Activated B cell treated with CpG ODN at 0.5 μM for 24 hours (primary cell): ENCODE measurements around the gene OR1S1. TPM values are rescaled to one million over a fixed set of nuclear protein-coding genes. Genes with fewer than 3 reads are reported as not detected.

ENCODE experiments used
- ATAC-seq: fragments of 200-7000 bp; cut with Tn5 transposase; one replicate; pipeline ENCODE4 v1.10.0; 2021; ENCODE audit warnings: low read depth, mild to moderate bottlenecking, moderate library complexity
- CTCF ChIA-PET: fragments of 350-600 bp; sonication (Branson Sonifier 250); formaldehyde crosslinking; loops from one replicate; lab custom pipeline; 2021; ENCODE audit warnings: antibody characterized with exemption; lab: Charles Lee
- POLR2A ChIA-PET: fragments of 350-600 bp; sonication (Branson Sonifier 250); formaldehyde crosslinking; loops from one replicate; lab custom pipeline; 2021; ENCODE audit warnings: antibody characterized with exemption; lab: Charles Lee
- DNase-seq: peaks from one replicate; pipeline ENCODE4 v3.0.0; 2022
- H3K27ac Mint-ChIP-seq: one replicate; pipeline ENCODE4 v1.8.0; 2020; ENCODE audit warnings: mixed read lengths
- H3K27me3 Mint-ChIP-seq: one replicate; pipeline ENCODE4 v1.8.0; 2021; ENCODE audit warnings: mixed read lengths
- H3K36me3 Mint-ChIP-seq: one replicate; pipeline ENCODE4 v1.8.0; 2021; ENCODE audit warnings: low read depth, mixed read lengths
- H3K4me1 Mint-ChIP-seq: one replicate; pipeline ENCODE4 v1.8.0; 2021; ENCODE audit warnings: mixed read lengths
- H3K4me3 Mint-ChIP-seq: one replicate; pipeline ENCODE4 v1.8.0; 2020; ENCODE audit warnings: mild to moderate bottlenecking, mixed read lengths
- H3K9me3 Mint-ChIP-seq: one replicate; pipeline ENCODE4 v1.8.0; 2020; ENCODE audit warnings: mixed read lengths
- CTCF ChIP-seq: fragments of 200-600 bp; IDR thresholded peaks from one replicate; pipeline ENCODE4 v1.8.0; 2022; ENCODE audit warnings: antibody characterized with exemption, mild to moderate bottlenecking
- intact Hi-C: fragments of 100-400 bp; cut with micrococcal nuclease; formaldehyde crosslinking; loops from one replicate; pipeline ENCODE4 v1.15.1; 2024
- total RNA-seq: library from RNA; stranded (reverse); gene quantifications from 2 replicates; pipeline ENCODE4 v1.2.3, GENCODE V29; 2022

The OR1S1 gene
- total RNA-seq, 1 donor from 2014 or later = not detected

- DNase-seq = no peak
- ChIA-PET CTCF (no interaction called here), POLR2A (no interaction called here)
- Mint-ChIP-seq H3K9me3 (no peaks in the 10 kb centered on the region), H3K27ac (no peak overlapping the region), H3K27me3 (peaks cover 17% of the 10 kb centered on the region), H3K4me3 (no peak overlapping the region), H3K4me1 (no peaks in the 10 kb centered on the region), H3K36me3 (no peaks in the 10 kb centered on the region)
- no peak for ATAC-seq
- TF ChIP-seq CTCF = no peak
- intact Hi-C loops = no loop called here
Observed at GRCh38 chr11:58178444-58178843, 34.1 kb upstream of the OR1S1 start.

- no peaks in the 10 kb centered on the region for H3K4me1 Mint-ChIP-seq
- no peaks in the 10 kb centered on the region for H3K9me3 Mint-ChIP-seq
- DNase-seq (no peak), ATAC-seq (no peak)
- intact Hi-C loops = no loop called here
- no peak overlapping the region for H3K27ac Mint-ChIP-seq
- ChIA-PET CTCF (no interaction called here), POLR2A (no interaction called here)
- H3K36me3 Mint-ChIP-seq = no peaks in the 10 kb centered on the region
- peaks cover 15% of the 10 kb centered on the region for H3K27me3 Mint-ChIP-seq
- H3K4me3 Mint-ChIP-seq = no peak overlapping the region
- no peak for TF ChIP-seq CTCF
Observed at GRCh38 chr11:58179648-58180047, 32.9 kb upstream of the OR1S1 start.

DNA sequence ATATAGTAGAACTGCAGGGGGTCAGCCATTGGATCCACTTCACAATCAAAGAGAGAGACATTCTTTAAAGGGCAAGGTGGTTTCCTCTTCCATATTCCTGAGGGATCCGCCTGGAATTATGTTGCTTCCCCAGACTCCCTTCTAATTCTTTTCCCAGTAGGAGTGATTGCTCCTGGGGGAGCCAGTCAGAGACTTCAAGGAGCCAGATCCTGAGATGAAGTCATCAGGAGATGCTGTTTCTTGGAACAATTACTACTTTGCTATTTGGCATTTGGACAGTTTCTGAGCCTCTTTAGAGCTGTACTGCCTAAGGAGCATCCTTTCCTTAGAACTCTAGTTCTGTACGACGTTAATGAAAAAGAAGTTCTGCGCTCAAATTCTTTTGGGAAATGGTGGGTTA, 25.6 kb upstream of the OR1S1 start:
- ATAC-seq (no peak), DNase-seq (no peak)
- no peaks in the 10 kb centered on the region for H3K27me3 Mint-ChIP-seq
- no peaks in the 10 kb centered on the region for H3K4me1 Mint-ChIP-seq
- no peak overlapping the region for H3K27ac Mint-ChIP-seq
- intact Hi-C loops = no loop called here
- H3K36me3 Mint-ChIP-seq = no peaks in the 10 kb centered on the region
- CTCF ChIA-PET = no interaction called here
- POLR2A ChIA-PET = no interaction called here
- H3K9me3 Mint-ChIP-seq = no peaks in the 10 kb centered on the region
- no peak overlapping the region for H3K4me3 Mint-ChIP-seq
- no peak for TF ChIP-seq CTCF

DNA sequence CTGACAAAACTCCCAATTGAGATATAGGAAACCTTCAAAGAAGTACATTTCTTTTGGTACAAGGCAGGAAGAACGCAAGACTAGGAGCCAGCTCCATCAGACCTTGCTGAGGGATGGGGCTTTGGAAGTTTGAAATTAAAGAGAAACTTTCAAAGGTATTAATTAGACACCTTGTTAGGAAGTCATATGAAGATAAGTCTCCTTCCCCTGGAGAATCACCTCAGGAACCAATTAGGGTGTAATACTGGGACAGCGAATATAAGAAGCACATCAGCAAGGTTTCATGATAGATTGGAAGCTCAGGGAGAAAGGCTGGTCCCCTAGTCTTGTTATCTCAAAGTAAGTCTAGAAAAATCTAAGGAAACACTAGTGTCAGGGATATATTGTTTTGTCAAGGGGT, 23.8 kb upstream of the OR1S1 start, which contains the start of gene OR9Q2:
OR9Q2 (plus strand) TSS at position 301 of the 400 bp plus-strand sequence. CDS start 1,421 bp downstream, outside the sequence.
- POLR2A ChIA-PET = no interaction called here
- ATAC-seq = no peak
- CTCF ChIA-PET = no interaction called here

DNA sequence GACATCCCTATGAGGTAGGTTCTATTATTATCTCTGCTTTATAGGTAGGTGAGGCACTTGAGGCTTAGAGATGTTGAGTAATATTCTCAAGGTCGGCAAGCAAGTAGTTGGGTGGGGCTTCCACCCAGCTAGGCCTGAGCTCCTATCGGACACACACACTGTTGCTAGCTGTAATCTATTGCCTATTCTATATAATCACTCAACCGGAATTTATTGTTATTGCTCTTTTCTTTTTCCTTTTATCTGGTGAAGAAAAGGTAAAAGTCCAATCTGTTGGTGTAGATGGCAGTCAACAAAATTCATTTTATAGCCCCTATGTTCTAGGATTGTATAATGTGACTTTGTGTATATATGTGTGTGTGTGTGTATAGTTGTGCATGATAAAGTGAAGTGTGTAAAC, 20.3 kb upstream of the OR1S1 start:
- H3K36me3 Mint-ChIP-seq = no peaks in the 10 kb centered on the region
- H3K27me3 Mint-ChIP-seq = no peaks in the 10 kb centered on the region
- no peak overlapping the region for H3K27ac Mint-ChIP-seq
- ChIA-PET CTCF (no interaction called here), POLR2A (no interaction called here)
- no peaks in the 10 kb centered on the region for H3K4me1 Mint-ChIP-seq
- no peak for TF ChIP-seq CTCF
- DNase-seq = no peak
- H3K9me3 Mint-ChIP-seq = no peaks in the 10 kb centered on the region
- ATAC-seq = no peak
- H3K4me3 Mint-ChIP-seq = no peak overlapping the region
- intact Hi-C loops = no loop called here

More for the DNA sequence above, 23.8 kb upstream of the OR1S1 start, which contains the start of gene OR9Q2:
- Mint-ChIP-seq H3K9me3 (no peaks in the 10 kb centered on the region), H3K27ac (no peak within 1 kb of the TSS), H3K27me3 (no peaks in the 10 kb centered on the region), H3K4me3 (no peak within 1 kb of the TSS), H3K4me1 (no peaks in the 10 kb centered on the region), H3K36me3 (no peaks in the 10 kb centered on the region)
- intact Hi-C loops = no loop called here
- no peak for TF ChIP-seq CTCF
- no peak for DNase-seq
